Measurements from ENCODE around the gene GALR1.
"Not testable (repeated sequence)": the region's sequence is repeated elsewhere in the genome, so short reads cannot be mapped to it uniquely, and the experiment has no call there.

Gene GALR1, protein sequence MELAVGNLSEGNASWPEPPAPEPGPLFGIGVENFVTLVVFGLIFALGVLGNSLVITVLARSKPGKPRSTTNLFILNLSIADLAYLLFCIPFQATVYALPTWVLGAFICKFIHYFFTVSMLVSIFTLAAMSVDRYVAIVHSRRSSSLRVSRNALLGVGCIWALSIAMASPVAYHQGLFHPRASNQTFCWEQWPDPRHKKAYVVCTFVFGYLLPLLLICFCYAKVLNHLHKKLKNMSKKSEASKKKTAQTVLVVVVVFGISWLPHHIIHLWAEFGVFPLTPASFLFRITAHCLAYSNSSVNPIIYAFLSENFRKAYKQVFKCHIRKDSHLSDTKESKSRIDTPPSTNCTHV

GRCh38 chr18:77249569-77250500 is at the start of gene GALR1:
Gene GALR1, plus strand, starts transcription at chr18:77249848. Its CDS starts 701 bp downstream, at chr18:77250549.
- no peak for DNase-seq

DNA sequence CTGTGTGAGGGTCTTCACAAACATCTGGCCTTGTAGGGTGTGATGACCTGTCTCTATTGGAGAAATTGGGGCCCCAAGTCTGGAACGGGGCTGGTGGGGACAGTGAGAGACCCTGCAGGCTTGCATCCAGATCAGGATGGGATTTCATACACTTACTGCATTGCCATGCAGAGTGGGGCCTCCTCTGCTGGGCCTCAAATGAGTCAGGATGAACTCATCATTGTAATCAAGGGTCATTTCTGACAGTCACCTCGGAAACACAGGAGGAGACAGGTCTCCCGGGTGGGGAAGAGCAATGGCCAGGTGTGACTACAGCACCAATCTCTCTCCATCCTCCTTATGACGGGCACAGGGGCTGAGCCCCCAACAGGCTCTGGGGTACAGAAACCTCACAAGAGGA is 48.1 kb upstream of the GALR1 start:
- no peak for DNase-seq

- DNase-seq = no peak
These were observed 47.3 kb upstream of the GALR1 start for GRCh38 chr18:77202329-77202728.

- DNase-seq = no peak
These were observed 46.6 kb upstream of the GALR1 start for GRCh38 chr18:77203071-77203470.

DNA sequence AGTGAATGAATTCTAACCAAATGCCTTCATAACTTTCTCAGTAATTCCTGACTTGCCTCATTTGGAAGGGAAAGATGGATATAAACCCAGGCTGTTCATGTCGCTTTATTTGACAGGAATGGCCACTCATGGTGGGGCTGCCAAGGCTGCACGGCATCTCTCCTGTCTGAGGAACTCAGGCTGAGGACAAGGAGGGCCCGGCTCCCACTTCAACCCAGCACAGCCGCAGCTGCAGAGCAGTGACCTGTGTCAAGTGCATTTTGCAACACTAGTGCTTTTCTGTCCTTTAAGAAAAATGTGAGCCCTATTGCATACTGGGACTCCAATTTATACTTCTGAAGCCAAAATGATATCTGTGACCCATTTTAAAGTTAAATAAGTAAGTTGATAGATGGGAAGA is 45.8 kb upstream of the GALR1 start:
- no peak for DNase-seq

GRCh38 chr18:77205769-77206168 is 43.9 kb upstream of the GALR1 start:
- DNase-seq = no peak

- no peak for DNase-seq
These were observed 42.8 kb upstream of the GALR1 start for GRCh38 chr18:77206676-77207374.

GRCh38 chr18:77207540-77207939 is 42.1 kb upstream of the GALR1 start:
- DNase-seq = peak; percentile 52

- DNase-seq = no peak
These were observed 40.7 kb upstream of the GALR1 start for GRCh38 chr18:77208964-77209363.

- no peak for DNase-seq
These were observed 40.1 kb upstream of the GALR1 start for GRCh38 chr18:77209587-77209986.

- DNase-seq = no peak
These were observed 39.4 kb upstream of the GALR1 start for GRCh38 chr18:77210249-77210648.

GRCh38 chr18:77218642-77219041 is 31.0 kb upstream of the GALR1 start:
- DNase-seq = no peak

DNA sequence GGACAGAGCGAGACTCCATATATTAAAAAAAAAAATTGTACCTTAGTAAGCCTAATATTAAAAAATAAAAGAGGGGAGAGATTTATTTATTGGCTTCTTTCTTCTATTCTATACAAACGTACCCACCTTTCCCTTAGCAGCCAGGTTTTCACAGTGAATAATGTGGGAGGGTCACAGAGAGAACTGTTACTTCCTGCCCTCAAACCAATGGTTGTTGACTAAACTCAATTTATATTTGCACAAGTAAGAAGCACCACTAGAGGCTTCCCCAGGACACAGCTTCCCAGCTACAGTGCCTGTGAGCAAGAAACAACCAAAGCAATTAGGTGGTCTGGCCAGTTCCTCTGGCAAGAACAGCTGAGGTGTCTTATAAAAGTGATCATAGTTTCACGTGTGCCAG is 28.9 kb upstream of the GALR1 start:
- DNase-seq = no peak

GRCh38 chr18:77222464-77222863 is 27.2 kb upstream of the GALR1 start:
- DNase-seq = no peak

GRCh38 chr18:77223221-77223639 is 26.4 kb upstream of the GALR1 start:
- peak; percentile 59 for DNase-seq

DNA sequence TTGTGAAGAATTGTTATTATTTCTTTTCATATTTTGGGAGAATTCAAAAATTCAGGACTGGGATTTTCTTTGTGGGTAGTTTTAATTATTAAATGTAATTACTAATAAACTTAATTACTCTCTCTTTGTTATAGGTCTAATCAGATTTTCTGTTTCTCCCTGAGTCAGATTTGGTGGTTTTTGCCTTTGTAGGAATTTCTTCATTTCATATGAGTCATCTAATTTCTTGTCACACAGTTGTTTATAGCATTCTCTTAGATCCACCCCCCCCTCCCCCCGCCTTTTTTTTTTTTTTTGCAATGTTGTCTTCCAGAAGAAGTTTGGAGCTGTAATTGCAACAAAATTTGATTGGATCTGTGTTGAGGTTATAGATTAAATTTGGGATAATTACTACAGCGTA is 26.0 kb upstream of the GALR1 start:
- DNase-seq = no peak

GRCh38 chr18:77230645-77231044 is 19.0 kb upstream of the GALR1 start:
- DNase-seq = no peak

- DNase-seq = no peak
These were observed 14.9 kb upstream of the GALR1 start for GRCh38 chr18:77234504-77235365.

DNA sequence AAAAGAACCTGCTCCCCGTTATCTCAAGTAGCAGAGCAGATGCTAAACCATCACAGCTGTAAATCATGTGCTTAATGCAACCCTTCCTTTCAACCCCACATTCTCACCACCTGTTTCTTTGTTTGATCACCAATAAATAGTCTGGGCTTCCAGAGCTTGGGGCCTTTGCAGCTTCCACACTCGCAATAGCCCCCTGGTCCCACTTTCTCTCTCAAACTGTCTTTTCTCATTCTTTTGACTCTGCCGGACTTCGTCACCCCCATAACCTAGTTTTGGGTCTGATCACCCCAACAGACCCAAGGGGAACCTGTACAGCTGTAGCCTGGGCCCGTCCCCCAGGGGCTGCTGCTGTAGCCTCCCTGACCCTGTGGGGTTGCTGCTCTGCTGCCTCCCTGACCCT is 10.4 kb upstream of the GALR1 start:
- not testable (repeated sequence) for DNase-seq

GRCh38 chr18:77248873-77249568 is 627 bp upstream of the GALR1 start:
- no peak for DNase-seq

DNA sequence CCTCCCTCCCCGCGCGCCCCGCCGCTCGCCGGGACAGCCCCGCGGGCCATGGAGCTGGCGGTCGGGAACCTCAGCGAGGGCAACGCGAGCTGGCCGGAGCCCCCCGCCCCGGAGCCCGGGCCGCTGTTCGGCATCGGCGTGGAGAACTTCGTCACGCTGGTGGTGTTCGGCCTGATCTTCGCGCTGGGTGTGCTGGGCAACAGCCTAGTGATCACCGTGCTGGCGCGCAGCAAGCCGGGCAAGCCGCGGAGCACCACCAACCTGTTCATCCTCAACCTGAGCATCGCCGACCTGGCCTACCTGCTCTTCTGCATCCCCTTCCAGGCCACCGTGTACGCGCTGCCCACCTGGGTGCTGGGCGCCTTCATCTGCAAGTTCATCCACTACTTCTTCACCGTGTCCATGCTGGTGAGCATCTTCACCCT is 865 bp downstream of the GALR1 start:
- no peak for DNase-seq

Data from stimulated activated CD4-positive, alpha-beta T cell treated with anti-CD3 and anti-CD28 coated beads, Interleukin-1b, Interleukin-23, amount 100 ng/mL, for 48 hours (primary cell).